Spinal cord (tissue), 10 donors: ENCODE results near the gene LAMA3. TPM values are rescaled to one million over a fixed set of nuclear protein-coding genes. Genes with fewer than 3 reads are reported as not detected.
A peak's percentile ranks its signal among the peaks of the same experiment; 100 is the strongest.

ENCODE experiments used
- DNase-seq, 6 donors: peaks; one replicate each; pipeline versions ENCODE4 v3.0.0 to v3.0.0-alpha.2; 2013 to 2015; ENCODE audit warnings: low spot score in 6 of 6, low read depth in 4 of 6
- H3K27ac ChIP-seq: one replicate; pipeline ENCODE4 v1.5.1; 2013; ENCODE audit warnings: low read depth, low read length, control low read depth
- H3K27me3 ChIP-seq: one replicate; pipeline ENCODE4 v1.6.1; 2013; ENCODE audit warnings: low read length; ENCODE audit not compliant: control insufficient read depth, insufficient read depth
- H3K36me3 ChIP-seq: one replicate; pipeline ENCODE4 v1.6.1; 2013; ENCODE audit warnings: low read length; ENCODE audit not compliant: control insufficient read depth, insufficient read depth
- H3K4me1 ChIP-seq: one replicate; pipeline ENCODE4 v1.6.1; 2013; ENCODE audit warnings: low read length; ENCODE audit not compliant: control insufficient read depth, insufficient read depth
- H3K4me3 ChIP-seq: one replicate; pipeline ENCODE4 v1.5.1; 2013; ENCODE audit warnings: low read depth, low read length, control low read depth
- H3K9me3 ChIP-seq: one replicate; pipeline ENCODE4 v1.6.1; 2013; ENCODE audit warnings: low read length; ENCODE audit not compliant: control insufficient read depth, insufficient read depth
- WGBS: methylation state at CpG from one replicate; pipeline ENCODE4 v1.1.5; 2013; ENCODE audit warnings: missing lambda C conversion rate; ENCODE audit not compliant: insufficient coverage; 5-methylcytosine and 5-hydroxymethylcytosine counted together
- polyA plus RNA-seq, 2 donors: library from polyadenylated mRNA; unstranded; fragments of 120-200 nt; gene quantifications; one replicate each; pipeline ENCODE4 v1.2.1, GENCODE V29; 2013; ENCODE audit not compliant: insufficient read length in 2 of 2
- total RNA-seq, 2 donors: library from RNA; depleted of rRNA in 1 of 2; stranded (reverse); fragments of 120-200 nt in 1 of 2; fragments of >200 nt in 1 of 2; gene quantifications; one replicate each; pipeline versions ENCODE4 v1.2.3 to v1.2.4, GENCODE V29; 2013 to 2014
- donor health status: healthy.

LAMA3 gene
- total and polyA plus RNA-seq, 4 donors = 5.8 to 10.4 (median 8.1) TPM

DNA sequence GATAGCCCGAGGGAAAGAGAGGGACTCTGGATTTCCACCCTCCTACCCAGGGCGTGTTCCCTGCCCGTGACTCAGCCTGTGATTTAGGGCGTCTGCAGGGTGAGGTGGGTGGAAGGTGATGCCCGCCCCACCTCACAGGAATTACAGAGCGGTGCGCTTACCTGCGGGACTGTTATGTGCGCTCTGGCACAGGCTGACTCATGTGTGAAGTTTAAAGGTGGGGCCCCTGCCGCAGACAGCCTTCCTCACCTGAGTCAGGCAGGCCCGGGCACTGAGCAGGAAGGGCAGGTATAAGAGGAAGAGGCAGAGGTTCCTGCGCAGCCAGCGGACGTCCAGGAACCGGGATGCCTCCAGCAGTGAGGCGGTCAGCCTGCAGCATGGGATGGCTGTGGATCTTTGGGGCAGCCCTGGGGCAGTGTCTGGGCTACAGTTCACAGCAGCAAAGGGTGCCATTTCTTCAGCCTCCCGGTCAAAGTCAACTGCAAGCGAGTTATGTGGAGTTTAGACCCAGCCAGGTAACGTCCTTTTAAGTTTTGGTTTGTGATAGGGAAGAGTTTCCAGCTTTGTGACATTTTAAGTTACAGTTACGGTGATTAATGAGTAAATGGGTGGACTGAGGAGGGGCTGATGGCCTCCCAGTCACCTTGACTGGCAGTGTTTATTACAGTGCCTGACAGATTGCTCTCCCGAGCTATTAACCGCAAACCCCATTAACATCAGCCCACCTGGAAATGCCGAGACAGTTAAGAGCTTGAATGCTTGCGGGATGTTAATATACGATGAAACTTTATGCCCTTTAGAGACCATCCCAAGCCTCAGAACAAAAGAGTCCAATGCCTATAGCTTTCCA lies 183.7 kb downstream of the LAMA3 start:
- 73% methylated on average over 16 of the region's 25 CpGs for WGBS
- DNase-seq = peak in 1 of 6 donors; percentile 51
- no peak overlapping the region for H3K27ac ChIP-seq
- H3K9me3 ChIP-seq = no peaks in the 10 kb centered on the region
- H3K4me3 ChIP-seq = no peak overlapping the region
- peaks cover 5% of the 10 kb centered on the region for H3K4me1 ChIP-seq
- H3K36me3 ChIP-seq = no peaks in the 10 kb centered on the region
- H3K27me3 ChIP-seq = no peaks in the 10 kb centered on the region

DNA sequence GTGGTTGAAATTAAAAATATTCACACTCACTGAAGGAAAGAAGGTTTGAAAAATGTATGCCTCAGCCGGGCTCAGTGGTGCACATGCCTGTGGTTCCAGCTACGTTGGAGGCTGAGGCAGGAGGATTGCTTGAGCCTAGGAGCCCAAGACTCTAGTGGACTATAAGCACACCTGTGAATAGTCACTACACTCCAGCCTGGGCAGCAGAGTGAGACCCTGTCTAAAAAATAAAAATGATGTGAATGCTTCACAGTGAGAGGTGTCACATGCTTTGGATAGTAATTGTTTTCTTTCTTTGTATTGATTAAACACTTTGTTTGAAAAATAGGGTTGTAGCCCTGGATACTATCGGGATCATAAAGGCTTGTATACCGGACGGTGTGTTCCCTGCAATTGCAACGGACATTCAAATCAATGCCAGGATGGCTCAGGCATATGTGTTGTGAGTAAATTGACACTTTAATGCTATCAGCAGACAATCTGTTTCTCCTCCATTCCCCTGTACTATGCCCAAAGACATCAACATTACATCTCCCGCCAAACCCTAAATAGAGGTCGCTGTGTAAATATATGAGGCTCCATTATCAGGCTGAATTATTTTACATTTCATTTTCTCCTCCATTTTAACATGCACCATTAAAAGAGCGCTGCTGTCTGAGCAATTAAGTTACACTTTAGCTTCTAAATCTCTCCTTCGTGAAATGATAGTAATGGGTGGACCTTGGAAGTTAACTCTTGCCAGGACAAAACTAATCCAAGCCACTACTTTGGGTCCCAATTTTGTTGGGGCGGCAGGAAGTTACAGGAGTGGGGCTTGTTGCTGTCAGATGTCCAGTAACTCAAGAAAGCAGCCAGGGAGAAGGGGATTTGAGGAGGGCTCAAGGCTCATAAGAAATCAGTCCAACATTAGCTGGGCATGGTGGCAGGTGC lies 187.0 kb downstream of the LAMA3 start:
- H3K4me1 ChIP-seq = peaks cover 5% of the 10 kb centered on the region
- peak in 1 of 6 donors; percentile 56 for DNase-seq
- H3K4me3 ChIP-seq = no peak overlapping the region
- H3K36me3 ChIP-seq = no peaks in the 10 kb centered on the region
- no peaks in the 10 kb centered on the region for H3K9me3 ChIP-seq
- no peak overlapping the region for H3K27ac ChIP-seq
- no peaks in the 10 kb centered on the region for H3K27me3 ChIP-seq
- 74% methylated on average over 2 of the region's 11 CpGs for WGBS

GRCh38 chr18:23876921-23877320 lies 187.7 kb downstream of the LAMA3 start:
- 50% methylated on average over 2 of the region's 7 CpGs for WGBS
- no peaks in the 10 kb centered on the region for H3K9me3 ChIP-seq
- no peak for DNase-seq
- no peaks in the 10 kb centered on the region for H3K36me3 ChIP-seq
- no peaks in the 10 kb centered on the region for H3K27me3 ChIP-seq
- no peak overlapping the region for H3K27ac ChIP-seq
- no peak overlapping the region for H3K4me3 ChIP-seq
- H3K4me1 ChIP-seq = peaks cover 7% of the 10 kb centered on the region

DNA sequence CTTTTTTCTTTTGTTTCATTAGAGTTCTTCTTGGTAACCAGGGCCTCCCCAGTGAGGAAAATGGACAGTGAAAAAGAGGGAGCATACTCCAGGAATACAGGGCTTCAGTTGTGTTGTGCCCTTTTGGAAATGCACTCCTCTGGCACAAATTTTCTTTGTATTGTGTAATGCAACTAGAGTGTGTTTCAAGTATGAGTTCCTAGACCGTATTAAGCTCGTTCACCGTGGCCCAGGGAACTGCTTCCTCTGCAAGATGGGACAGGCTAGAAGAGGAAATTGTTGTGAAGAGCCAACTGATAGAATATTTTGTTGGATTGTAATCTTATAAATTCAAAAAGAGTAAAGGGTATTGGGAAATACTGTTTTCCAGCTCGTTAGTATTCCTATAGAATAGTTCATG lies 188.1 kb downstream of the LAMA3 start:
- no peak for DNase-seq

DNA sequence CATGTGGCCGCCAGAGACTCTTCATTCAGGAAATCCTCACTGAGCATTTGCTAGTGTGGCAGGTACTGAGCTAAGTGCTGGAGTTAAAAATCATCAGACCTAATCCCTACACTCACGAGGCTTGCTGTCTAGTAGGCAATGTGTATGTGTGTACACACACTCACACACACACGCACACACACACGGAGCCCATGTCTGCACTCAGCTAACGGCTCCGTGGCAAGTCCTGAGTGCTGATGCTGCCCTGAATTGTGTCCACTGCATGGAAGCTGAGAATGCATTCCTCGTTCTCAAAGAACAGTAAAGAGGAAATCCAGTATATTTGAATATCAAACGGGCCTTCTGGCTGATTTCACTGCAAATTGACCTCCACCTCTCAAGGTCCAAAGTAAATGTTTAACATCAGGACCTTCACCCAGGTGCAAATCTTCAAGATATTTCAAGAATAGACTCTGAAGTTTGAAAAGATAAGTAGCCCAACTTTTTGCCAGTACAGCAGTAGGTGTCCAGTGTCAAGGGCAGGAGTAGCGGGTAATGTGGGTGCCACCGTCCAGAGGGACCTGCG lies 189.2 kb downstream of the LAMA3 start:
- no peak for DNase-seq
- Histone ChIP-seq H3K36me3 (no peaks in the 10 kb centered on the region), H3K27ac (no peak overlapping the region), H3K27me3 (no peaks in the 10 kb centered on the region), H3K4me1 (peaks cover 8% of the 10 kb centered on the region), H3K4me3 (no peak overlapping the region), H3K9me3 (no peaks in the 10 kb centered on the region)
- 97% methylated on average over 6 of the region's 11 CpGs for WGBS

More for the DNA sequence above, 188.1 kb downstream of the LAMA3 start:
- Histone ChIP-seq H3K4me1 (peaks cover 8% of the 10 kb centered on the region), H3K36me3 (no peaks in the 10 kb centered on the region), H3K27me3 (no peaks in the 10 kb centered on the region), H3K9me3 (no peaks in the 10 kb centered on the region), H3K4me3 (no peak overlapping the region), H3K27ac (no peak overlapping the region)
- WGBS = 61% methylated on average over 4 of the region's 4 CpGs

DNA sequence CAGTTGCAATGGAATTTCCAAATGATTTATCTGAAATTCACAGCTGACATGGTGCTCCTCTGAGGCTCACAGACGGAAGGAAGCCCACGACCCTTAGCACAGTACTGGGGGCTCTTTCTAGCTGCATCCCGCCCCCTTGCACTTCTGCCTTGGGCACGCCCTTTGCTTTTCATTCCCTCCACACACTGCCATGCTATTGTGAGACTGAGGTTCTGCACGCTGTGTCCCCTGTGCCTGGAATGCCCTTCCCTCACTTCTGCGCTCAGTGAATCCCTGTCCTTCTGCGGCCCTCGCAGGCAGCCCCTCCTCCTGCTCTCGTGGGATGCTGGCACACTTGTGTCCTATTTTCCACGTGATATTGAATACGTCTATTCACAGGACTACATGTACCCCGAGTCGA lies 189.9 kb downstream of the LAMA3 start:
- Histone ChIP-seq H3K36me3 (no peaks in the 10 kb centered on the region), H3K27me3 (no peaks in the 10 kb centered on the region), H3K4me1 (peaks cover 8% of the 10 kb centered on the region), H3K9me3 (no peaks in the 10 kb centered on the region), H3K4me3 (no peak overlapping the region), H3K27ac (no peak overlapping the region)
- no peak for DNase-seq
- WGBS = 63% methylated on average over 10 of the region's 13 CpGs

DNA sequence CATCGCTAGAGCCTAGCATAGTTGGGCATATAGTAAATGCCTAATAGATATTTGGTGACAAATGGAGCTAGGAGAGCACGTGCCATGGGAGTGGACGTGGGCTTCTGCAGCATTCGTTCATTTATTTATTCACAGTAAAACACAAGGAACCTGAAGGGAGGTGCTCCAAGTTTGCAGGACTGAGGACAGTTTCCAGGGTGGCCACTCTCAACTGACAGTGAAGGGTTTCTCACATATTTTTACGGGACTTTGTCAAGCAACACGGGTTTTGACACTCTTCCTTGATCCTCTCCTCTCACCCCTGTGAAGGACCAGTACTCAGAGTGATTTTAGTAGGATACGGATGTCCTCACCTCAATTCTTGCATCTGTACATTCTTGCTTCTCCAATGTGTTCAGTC lies 190.3 kb downstream of the LAMA3 start:
- Histone ChIP-seq H3K9me3 (no peaks in the 10 kb centered on the region), H3K36me3 (no peaks in the 10 kb centered on the region), H3K27me3 (no peaks in the 10 kb centered on the region), H3K4me1 (peaks cover 8% of the 10 kb centered on the region), H3K27ac (no peak overlapping the region), H3K4me3 (no peak overlapping the region)
- no peak for DNase-seq
- WGBS = no CpG with 5 or more reads among the region's 7 CpGs

DNA sequence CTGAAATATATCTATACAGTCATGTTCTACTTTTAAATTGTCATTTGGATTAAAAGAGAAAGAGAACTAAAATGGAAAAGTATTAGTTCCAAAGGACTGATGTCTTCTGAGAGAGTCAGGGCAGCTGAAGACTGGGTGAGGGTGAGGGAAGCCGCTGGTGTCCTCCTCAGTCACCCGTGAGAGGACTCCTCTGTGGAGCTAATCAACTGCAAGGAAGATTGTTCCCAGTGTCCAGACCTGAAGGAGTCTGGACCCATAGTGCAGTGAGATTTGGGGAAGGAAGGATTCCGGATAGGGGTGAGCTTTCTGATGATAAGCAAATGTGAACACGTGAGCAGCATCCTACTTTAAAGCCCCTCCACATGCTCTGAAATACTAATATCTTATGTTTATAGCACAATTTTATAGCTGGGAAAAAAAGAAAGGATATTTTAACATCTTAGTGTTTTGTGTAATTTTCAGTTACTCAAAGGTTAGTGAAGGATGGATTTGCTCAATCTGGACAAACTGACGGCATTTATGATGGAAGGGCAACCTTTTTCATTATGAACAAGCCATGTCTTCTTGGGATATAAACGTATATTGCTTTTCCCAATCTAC lies 190.8 kb downstream of the LAMA3 start:
- Histone ChIP-seq H3K4me1 (peaks cover 8% of the 10 kb centered on the region), H3K9me3 (no peaks in the 10 kb centered on the region), H3K4me3 (no peak overlapping the region), H3K36me3 (no peaks in the 10 kb centered on the region), H3K27ac (no peak overlapping the region), H3K27me3 (no peaks in the 10 kb centered on the region)
- WGBS = 89% methylated on average over 2 of the region's 6 CpGs
- DNase-seq = no peak

DNA sequence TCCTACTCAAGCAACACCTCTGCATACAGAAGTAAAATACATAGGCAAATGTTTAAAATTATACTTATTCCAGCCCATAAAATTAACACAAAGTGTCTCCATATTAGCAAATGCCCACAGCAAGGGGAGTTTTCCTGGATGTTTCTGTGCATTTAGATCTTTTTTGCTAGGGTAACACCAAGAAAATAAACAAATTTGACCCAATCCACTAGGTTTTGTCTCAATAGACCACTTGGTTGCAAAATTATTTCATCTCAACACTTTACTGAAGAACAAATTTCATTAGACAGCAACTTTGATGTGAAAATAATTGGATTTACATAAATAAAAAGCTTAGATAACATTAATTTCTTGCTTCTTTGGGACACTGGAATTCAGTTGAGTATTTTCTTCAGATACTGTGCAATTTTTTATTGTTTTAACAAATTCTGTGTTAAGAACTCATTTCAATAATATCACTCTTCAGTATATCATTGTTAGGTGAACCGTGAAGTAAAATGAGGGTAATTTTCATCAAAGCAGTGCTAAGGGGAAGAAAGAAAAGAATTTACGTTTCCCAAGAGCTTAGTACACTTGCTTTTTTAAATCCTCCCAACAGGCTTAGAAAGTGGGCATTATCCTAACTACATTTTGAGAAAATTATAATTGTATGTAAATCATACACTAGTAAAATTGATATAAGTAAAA lies 191.8 kb downstream of the LAMA3 start:
- no CpG with 5 or more reads among the region's 2 CpGs for WGBS
- no peak overlapping the region for H3K4me3 ChIP-seq
- peaks cover 8% of the 10 kb centered on the region for H3K4me1 ChIP-seq
- no peaks in the 10 kb centered on the region for H3K9me3 ChIP-seq
- peak in 1 of 6 donors; percentile 62 for DNase-seq
- H3K36me3 ChIP-seq = no peaks in the 10 kb centered on the region
- H3K27me3 ChIP-seq = no peaks in the 10 kb centered on the region
- no peak overlapping the region for H3K27ac ChIP-seq
